GM19467 (cell line): ENCODE results near the gene TIMM10B.

Experiments used
- ATAC-seq: cut with Tn5 transposase; IDR thresholded peaks from one replicate; pipeline ENCODE4 v1.9.1; 2021; ENCODE audit warnings: mild to moderate bottlenecking, moderate library complexity; ENCODE audit not compliant: unreplicated experiment

TIMM10B gene

DNA sequence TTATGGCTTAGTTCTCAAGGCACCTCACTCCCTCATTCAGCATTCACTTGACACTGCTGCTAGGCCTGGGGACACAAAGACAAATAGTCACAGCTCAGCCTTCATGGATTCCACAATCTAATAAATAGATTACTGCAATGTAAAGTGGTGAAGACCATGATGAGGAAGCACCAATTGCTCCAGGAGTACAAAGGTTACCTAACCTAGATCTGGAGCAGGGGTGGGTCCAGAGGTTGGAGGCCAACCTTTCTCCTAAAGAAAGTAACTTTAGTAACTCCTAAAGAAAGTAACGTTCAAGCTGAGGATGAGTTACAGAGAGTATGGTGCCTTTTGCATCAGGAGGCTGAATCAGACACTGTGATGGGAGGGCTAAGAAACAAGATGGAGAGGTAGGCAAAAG lies 11.7 kb upstream of the TIMM10B start:
- ATAC-seq: no peak

GRCh38 chr11:6472934-6473333 lies 8.4 kb upstream of the TIMM10B start:
- ATAC-seq: no peak

- peak; percentile 60 for ATAC-seq
Observed at GRCh38 chr11:6473451-6474412, 7.6 kb upstream of the TIMM10B start, which contains the start of gene TRIM3. TSS of gene TRIM3 (minus strand) at chr11:6473941. CDS start at chr11:6465695, 8,246 bp downstream.

DNA sequence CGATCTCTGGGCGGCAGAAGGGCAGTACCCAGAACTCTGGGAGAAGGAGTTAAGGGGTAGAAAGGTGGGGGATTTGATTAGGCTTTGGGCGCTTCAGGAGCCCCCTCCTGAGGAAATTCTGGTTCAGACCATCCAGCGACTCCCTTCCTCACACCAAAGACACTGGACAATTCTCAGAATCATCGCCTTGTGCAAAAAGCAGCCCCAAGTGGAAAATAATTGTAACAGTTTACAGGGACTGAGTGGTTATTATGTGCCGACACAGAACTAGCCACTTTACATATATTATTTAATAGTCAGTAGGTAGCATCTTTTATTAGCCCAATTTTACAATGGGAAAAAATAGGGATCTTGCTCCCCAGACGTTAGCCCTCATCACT lies 6.9 kb upstream of the TIMM10B start:
- no peak for ATAC-seq

DNA sequence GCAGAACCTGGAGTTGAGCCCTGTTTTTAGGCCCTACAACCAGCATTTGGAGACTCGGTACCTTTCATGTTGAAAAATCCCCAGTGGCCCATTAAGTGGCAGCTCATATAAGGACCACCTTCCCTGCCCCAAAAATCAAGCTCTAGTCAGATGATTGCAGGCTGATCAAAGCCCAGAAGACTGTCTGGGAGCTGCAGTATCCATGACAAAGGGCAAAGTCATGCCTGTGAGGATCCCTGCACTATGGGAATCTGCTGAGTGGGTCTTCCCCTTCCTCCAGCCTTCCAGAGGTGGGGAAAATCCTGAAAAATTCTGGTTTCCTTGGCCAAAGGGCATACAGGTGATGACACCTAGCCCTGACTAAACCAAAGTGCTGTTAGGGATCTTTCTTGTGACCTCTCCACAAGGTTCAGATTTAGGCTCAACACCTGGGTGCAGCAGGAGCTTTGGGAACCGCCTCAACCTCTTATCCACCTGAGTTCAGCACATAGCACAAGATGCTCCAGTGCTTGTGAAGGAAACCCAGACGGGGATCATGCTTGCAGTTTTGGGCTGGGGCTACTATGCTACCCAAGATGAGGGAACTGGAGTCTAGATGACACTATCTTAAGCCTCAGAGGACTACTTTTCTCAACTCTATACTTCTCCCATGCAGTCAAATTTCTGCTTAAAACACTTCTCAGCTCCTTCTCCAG lies 6.3 kb upstream of the TIMM10B start:
- no peak for ATAC-seq

- no peak for ATAC-seq
Observed at GRCh38 chr11:6475936-6476335, 5.4 kb upstream of the TIMM10B start.

- no peak for ATAC-seq
Observed at GRCh38 chr11:6476571-6476970, 4.7 kb upstream of the TIMM10B start.

GRCh38 chr11:6480299-6480914 lies 894 bp upstream of the TIMM10B start:
- ATAC-seq: no peak

- no peak for ATAC-seq
Observed at GRCh38 chr11:6481924-6482275, 599 bp downstream of the TIMM10B start.

- no peak for ATAC-seq
Observed at GRCh38 chr11:6482441-6482840, 1.1 kb downstream of the TIMM10B start.

DNA sequence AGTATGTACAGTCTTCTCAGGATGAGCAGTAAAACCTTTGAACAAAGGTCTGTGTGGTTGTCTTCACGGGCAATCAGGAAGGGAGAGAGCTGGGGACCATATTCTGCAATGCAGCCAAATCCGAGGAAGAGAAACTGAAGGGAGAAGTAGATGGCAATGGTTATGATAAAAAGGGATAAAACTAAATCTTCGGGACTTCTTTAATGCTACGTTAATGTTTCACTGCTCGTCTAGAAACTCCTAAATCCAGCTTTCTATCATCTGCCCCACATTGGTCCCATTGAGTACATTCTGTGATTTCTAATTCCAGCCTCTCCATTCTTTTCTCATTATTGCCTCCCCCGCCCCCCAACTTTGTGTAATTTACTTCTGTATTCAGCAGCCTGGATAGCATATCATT lies 1.7 kb downstream of the TIMM10B start:
- no peak for ATAC-seq

DNA sequence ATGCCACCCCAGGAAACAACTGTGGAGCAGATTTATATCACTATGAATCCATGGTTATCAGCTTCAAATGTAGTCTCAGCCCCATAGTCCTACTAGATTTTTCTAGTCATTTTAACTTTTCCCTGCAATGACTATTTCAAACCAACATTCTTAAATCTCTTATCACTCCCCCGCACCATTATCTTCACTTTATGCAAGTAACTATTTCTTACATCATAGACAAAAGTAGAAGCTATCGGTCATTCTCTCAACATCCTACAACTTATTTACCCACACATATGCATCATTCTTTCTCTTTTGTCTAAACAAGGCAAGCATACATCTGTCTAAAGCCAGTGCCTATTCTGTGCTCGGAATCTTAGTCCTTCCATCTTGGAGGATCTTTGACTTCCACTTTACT lies 4.4 kb downstream of the TIMM10B start:
- ATAC-seq: no peak

DNA sequence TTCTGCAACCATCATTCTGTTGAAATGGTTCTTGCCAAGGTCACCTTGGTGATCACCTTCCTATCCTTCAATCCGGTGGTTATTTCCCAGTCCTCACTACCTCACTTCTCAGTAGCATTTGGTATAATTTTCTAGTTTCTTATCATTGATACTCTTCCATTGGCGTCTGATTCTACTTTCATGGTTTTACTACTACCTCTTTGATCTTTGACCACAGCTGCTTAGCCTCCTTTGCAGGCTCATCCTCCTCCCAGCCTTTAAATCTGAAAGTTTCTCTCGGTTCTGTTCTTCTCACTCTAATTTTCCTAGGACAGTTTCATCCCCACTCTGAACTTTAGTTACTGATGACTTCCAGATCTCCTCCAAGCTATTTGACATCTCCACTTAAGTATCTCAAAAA lies 5.0 kb downstream of the TIMM10B start:
- ATAC-seq: no peak

GRCh38 chr11:6486938-6487337 lies 5.6 kb downstream of the TIMM10B start:
- no peak for ATAC-seq

GRCh38 chr11:6488342-6488741 lies 7.0 kb downstream of the TIMM10B start:
- no peak for ATAC-seq

GRCh38 chr11:6488821-6489220 lies 7.5 kb downstream of the TIMM10B start:
- no peak for ATAC-seq

- no peak for ATAC-seq
Observed at GRCh38 chr11:6489306-6489705, 8.0 kb downstream of the TIMM10B start.

DNA sequence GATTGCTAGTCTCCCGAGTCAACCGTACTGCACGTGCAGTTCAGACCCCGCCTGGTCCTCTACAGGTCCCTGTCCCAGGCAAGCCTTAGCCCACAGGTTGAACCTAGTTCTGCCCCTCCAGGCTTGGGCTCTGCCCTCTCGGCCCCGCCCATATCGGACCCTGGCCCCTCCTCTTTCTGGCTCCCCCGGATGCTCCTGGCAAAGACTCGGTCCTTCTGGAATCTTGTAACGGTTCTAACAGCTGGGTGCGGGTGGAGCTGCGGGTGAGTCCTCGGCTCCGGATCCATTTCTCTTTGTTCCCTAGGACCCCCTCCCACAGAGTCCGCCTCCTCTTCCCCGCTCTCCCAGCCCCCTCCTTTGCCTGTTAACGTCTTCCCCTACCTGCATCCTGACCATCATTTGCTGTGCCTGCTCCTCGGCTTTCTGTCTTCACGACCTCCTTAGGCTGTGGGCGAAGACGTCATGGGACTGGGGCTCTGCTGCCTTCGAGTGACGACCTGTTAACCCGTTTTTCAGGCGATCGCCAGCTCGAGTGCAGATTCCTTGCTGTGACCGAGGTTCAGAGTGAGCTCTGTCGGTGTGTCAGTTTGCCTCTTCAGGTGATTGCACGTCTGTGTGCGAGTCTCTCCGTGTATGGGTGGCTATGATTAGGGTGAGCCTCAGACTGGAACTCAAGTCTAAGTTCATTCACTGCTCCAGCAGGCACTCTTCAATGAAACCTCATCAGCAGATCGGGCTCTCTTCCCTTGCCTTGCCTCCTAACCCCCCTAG lies 16.0 kb downstream of the TIMM10B start, which contains the start of gene DNHD1:
Gene DNHD1, plus strand, starts transcription at position 212 of the 771 bp plus-strand sequence. CDS start 936 bp downstream, outside the sequence.
- ATAC-seq: no peak

DNA sequence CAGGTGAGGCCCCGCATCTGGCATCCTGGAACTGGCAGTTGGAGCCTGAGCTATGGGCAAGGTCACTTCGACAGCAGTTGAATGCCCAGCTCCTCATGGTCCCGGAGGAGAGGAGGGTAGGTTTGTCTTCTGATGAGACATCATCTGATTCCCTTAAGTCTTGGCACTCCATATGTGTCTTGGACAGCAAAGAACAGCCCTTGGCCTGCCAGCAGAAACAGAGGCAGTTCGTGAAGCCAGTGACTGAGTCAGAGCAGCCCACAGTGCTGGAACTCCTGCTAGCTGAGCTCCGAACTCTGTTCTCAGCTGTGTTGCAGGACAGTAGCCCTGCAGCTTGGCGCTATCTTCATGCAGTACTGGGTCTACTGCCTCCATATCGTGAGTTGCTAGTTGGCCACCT lies 16.8 kb downstream of the TIMM10B start:
- no peak for ATAC-seq

DNA sequence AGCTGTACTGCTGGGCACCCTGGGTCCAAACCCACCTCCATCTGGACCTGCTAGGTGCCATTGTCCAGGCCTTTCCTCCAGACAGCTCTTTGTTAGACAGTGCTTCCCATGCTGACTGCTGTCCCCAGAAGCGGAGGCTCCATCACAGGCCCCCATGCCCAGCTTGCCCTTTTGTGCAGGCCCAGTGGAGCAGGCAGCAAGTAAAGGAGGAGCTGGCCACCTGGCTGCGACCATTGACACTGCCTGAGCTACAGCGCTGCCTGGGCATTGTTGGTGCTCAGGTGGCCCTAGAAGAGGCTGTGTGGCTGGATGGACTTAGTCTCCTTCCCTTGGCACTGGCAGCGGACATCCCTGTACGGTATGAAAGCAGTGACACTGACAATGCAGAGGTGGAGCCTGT lies 17.2 kb downstream of the TIMM10B start:
- ATAC-seq: no peak

- ATAC-seq: no peak
Observed at GRCh38 chr11:6502382-6502781, 21.1 kb downstream of the TIMM10B start.
